Spleen (tissue), 11 donors: ENCODE results near the gene GLRX3. TPM values are rescaled to one million over a fixed set of nuclear protein-coding genes. Genes with fewer than 3 reads are reported as not detected.
A peak's percentile ranks its signal among the peaks of the same experiment; 100 is the strongest.

Experiments
- DNase-seq: peaks from one replicate; pipeline ENCODE4 v3.0.0-alpha.2; 2020
- H3K27ac ChIP-seq, 8 donors: fragments of 200-600 bp; sonication (generic) in 7 of 8; 1 replicate in 4 of 8; 2 replicates in 4 of 8; pipeline versions ENCODE4 v1.5.0 to v1.8.0; 2016 to 2021; ENCODE audit warnings: inconsistent platforms in 4 of 8, mild to moderate bottlenecking in 4 of 8, moderate library complexity in 1 of 8
- H3K27me3 ChIP-seq, 7 donors: fragments of 200-600 bp; sonication (generic) in 6 of 7; replicated peaks in 1 of 7; 1 replicate in 4 of 7; 2 replicates in 3 of 7; pipeline versions ENCODE4 v1.5.0 to v1.8.0; 2016 to 2021; ENCODE audit warnings: inconsistent platforms in 3 of 7, mild to moderate bottlenecking in 1 of 7
- H3K36me3 ChIP-seq, 6 donors: fragments of 200-600 bp; sonication (generic) in 5 of 6; 1 replicate in 4 of 6; 2 replicates in 2 of 6; pipeline versions ENCODE4 v1.5.0 to v1.8.0; 2016 to 2021; ENCODE audit warnings: inconsistent platforms in 2 of 6
- H3K4me1 ChIP-seq, 6 donors: fragments of 200-600 bp; sonication (generic) in 5 of 6; 1 replicate in 3 of 6; 2 replicates in 3 of 6; pipeline versions ENCODE4 v1.5.0 to v1.8.0; 2016 to 2021; ENCODE audit warnings: inconsistent platforms in 3 of 6
- H3K4me3 ChIP-seq, 8 donors: fragments of 200-600 bp; sonication (generic) in 7 of 8; 1 replicate in 4 of 8; 2 replicates in 4 of 8; pipeline versions ENCODE4 v1.5.0 to v1.8.0; 2016 to 2021; ENCODE audit warnings: inconsistent platforms in 4 of 8, mild to moderate bottlenecking in 4 of 8, moderate library complexity in 2 of 8
- H3K9me3 ChIP-seq, 8 donors: fragments of 200-600 bp; sonication (generic) in 7 of 8; 1 replicate in 4 of 8; 2 replicates in 4 of 8; pipeline versions ENCODE4 v1.5.0 to v1.8.0; 2016 to 2021; ENCODE audit warnings: inconsistent platforms in 4 of 8
- CTCF ChIP-seq, 11 experiments: fragments of 200-600 bp in 7 of 11; fragments of 450-650 bp in 4 of 11; sonication (generic) in 4 of 11; IDR thresholded peaks in 8 of 11; conservative IDR thresholded peaks in 3 of 11; 1 replicate in 7 of 11; 2 replicates in 4 of 11; pipeline versions ENCODE4 v1.4.0 to v1.8.0; 2016 to 2021; ENCODE audit warnings: antibody characterized with exemption in 11 of 11, inconsistent platforms in 4 of 11, mild to moderate bottlenecking in 1 of 11
- POLR2A ChIP-seq, 3 donors: fragments of 450-650 bp; IDR thresholded peaks; one replicate each; pipeline ENCODE4 v1.5.1; 2017; ENCODE audit warnings: antibody characterized with exemption in 3 of 3, mild to moderate bottlenecking in 1 of 3
- POLR2AphosphoS5 ChIP-seq, 3 donors: sonication (generic); formaldehyde crosslinking; IDR thresholded peaks; one replicate each; pipeline ENCODE4 v1.5.1; 2017; ENCODE audit warnings: antibody characterized with exemption in 3 of 3
- WGBS, 5 donors: extraction: QIAGEN DNeasy Blood & Tissue Kit in 3 of 5; methylation state at CpG; one replicate each; pipeline versions ENCODE4 v1.1.5 to v1.1.7; 2013 to 2018; 5-methylcytosine and 5-hydroxymethylcytosine counted together
- intact Hi-C: fragments of 100-400 bp; cut with DNase I; formaldehyde crosslinking; loops from one replicate; pipeline ENCODE4 v1.15.0; 2023; ENCODE audit warnings: low total_unique reads
- polyA plus RNA-seq, 3 donors: library from polyadenylated mRNA; stranded (reverse); fragments of 200-250 nt; gene quantifications; one replicate each; pipeline ENCODE4 v1.2.1, GENCODE V29; 2013
- total RNA-seq, 7 donors: library from RNA; depleted of rRNA in 3 of 7; stranded (reverse); fragments of >200 nt in 3 of 7; fragmentation: NEBNext Ultra II Directional in 4 of 7; extraction: Animal tissue kit (Norgen Biotek cat#: 25700) in 4 of 7; gene quantifications; one replicate each; pipeline versions ENCODE4 v1.1.0 to v1.2.1, GENCODE V29; 2016 to 2021
- donor health status: healthy with polysubstance abuse.
- donor health status: DM: no; HTN: no; CAD: no; lungs with moderate emphysema.
- donor health status: DM: no; HTN: no; CAD: no.
- donor health status: Bipolar disorder and iron deficiency.
- donor health status: healthy.
- donor health status: DM: no; HTN: no; CAD: no.
- donor health status: DM: yes; HTN: yes; CAD: no.

GLRX3 gene
- total and polyA plus RNA-seq, 10 donors: 32.2 to 63.2 (median 42.2) TPM

GRCh38 chr10:130218181-130218641 is 82.0 kb downstream of the GLRX3 start:
- H3K27ac ChIP-seq: no peak overlapping the region
- no peaks in the 10 kb centered on the region for H3K36me3 ChIP-seq
- TF ChIP-seq CTCF (IDR thresholded peaks at IDR 0.05 in 8 of 11, conservative IDR thresholded peaks at IDR 0.05 in 3 of 11): no peak
- no peak for TF ChIP-seq POLR2A (IDR thresholded peaks at IDR 0.05)
- no peak for TF ChIP-seq POLR2AphosphoS5 (IDR thresholded peaks at IDR 0.05)
- no peak overlapping the region for H3K4me3 ChIP-seq
- no peaks in the 10 kb centered on the region for H3K27me3 ChIP-seq
- 87 to 92% (median 88%) methylated on average over 11 to 12 of the region's 12 CpGs for WGBS, 5 donors
- DNase-seq: peak; percentile 54
- H3K9me3 ChIP-seq: peaks cover 0 to 21% (median 0%) of the 10 kb centered on the region in 8 donors
- peaks cover 0 to 11% (median 3%) of the 10 kb centered on the region in 6 donors for H3K4me1 ChIP-seq
- intact Hi-C loops: no loop called here

GRCh38 chr10:130218936-130219335 is 82.7 kb downstream of the GLRX3 start:
- no peak overlapping the region for H3K27ac ChIP-seq

GRCh38 chr10:130220251-130221185 is 84.3 kb downstream of the GLRX3 start:
- Histone ChIP-seq H3K4me1 (peaks cover 0 to 4% (median 1%) of the 10 kb centered on the region in 6 donors), H3K36me3 (no peaks in the 10 kb centered on the region), H3K4me3 (no peak overlapping the region), H3K9me3 (peaks cover 0 to under 1% (median 0%) of the 10 kb centered on the region in 8 donors), H3K27ac (no peak overlapping the region), H3K27me3 (no peaks in the 10 kb centered on the region)
- 86 to 91% (median 88%) methylated on average over 19 of the region's 19 CpGs for WGBS, 5 donors
- TF ChIP-seq POLR2AphosphoS5 (IDR thresholded peaks at IDR 0.05) (no peak), CTCF (IDR thresholded peaks at IDR 0.05 in 8 of 11, conservative IDR thresholded peaks at IDR 0.05 in 3 of 11) (no peak), POLR2A (IDR thresholded peaks at IDR 0.05) (no peak)
- intact Hi-C loops: no loop called here
- peak; percentile 51 for DNase-seq

More at GRCh38 chr10:130218936-130219335, 82.7 kb downstream of the GLRX3 start:
- Histone ChIP-seq H3K4me1 (peaks cover 0 to 11% (median 3%) of the 10 kb centered on the region in 6 donors), H3K36me3 (no peaks in the 10 kb centered on the region), H3K4me3 (no peak overlapping the region), H3K9me3 (peaks cover 0 to 14% (median 0%) of the 10 kb centered on the region in 8 donors), H3K27me3 (no peaks in the 10 kb centered on the region)
- 87 to 97% (median 94%) methylated on average over 8 to 9 of the region's 9 CpGs for WGBS, 5 donors
- TF ChIP-seq CTCF (IDR thresholded peaks at IDR 0.05 in 8 of 11, conservative IDR thresholded peaks at IDR 0.05 in 3 of 11) (no peak), POLR2A (IDR thresholded peaks at IDR 0.05) (no peak)
- peak; percentile 69 for DNase-seq
- intact Hi-C loops: no loop called here
